ENCODE measurements around the gene COL6A5.
"Not testable (repeated sequence)": the region's sequence is repeated elsewhere in the genome, so short reads cannot be mapped to it uniquely, and the experiment has no call there.

Gene COL6A5, protein sequence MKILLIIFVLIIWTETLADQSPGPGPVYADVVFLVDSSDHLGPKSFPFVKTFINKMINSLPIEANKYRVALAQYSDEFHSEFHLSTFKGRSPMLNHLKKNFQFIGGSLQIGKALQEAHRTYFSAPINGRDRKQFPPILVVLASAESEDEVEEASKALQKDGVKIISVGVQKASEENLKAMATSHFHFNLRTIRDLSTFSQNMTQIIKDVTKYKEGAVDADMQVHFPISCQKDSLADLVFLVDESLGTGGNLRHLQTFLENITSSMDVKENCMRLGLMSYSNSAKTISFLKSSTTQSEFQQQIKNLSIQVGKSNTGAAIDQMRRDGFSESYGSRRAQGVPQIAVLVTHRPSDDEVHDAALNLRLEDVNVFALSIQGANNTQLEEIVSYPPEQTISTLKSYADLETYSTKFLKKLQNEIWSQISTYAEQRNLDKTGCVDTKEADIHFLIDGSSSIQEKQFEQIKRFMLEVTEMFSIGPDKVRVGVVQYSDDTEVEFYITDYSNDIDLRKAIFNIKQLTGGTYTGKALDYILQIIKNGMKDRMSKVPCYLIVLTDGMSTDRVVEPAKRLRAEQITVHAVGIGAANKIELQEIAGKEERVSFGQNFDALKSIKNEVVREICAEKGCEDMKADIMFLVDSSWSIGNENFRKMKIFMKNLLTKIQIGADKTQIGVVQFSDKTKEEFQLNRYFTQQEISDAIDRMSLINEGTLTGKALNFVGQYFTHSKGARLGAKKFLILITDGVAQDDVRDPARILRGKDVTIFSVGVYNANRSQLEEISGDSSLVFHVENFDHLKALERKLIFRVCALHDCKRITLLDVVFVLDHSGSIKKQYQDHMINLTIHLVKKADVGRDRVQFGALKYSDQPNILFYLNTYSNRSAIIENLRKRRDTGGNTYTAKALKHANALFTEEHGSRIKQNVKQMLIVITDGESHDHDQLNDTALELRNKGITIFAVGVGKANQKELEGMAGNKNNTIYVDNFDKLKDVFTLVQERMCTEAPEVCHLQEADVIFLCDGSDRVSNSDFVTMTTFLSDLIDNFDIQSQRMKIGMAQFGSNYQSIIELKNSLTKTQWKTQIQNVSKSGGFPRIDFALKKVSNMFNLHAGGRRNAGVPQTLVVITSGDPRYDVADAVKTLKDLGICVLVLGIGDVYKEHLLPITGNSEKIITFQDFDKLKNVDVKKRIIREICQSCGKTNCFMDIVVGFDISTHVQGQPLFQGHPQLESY (N-terminal part only)

GRCh38 chr3:130345487-130346079 lies at the start of gene COL6A5:
TSS of gene COL6A5 (plus strand) at chr3:130345672. CDS start at chr3:130373639, 27,967 bp downstream.
- DNase-seq (ENCODE audit: low read depth, low spot score) = no peak

DNA sequence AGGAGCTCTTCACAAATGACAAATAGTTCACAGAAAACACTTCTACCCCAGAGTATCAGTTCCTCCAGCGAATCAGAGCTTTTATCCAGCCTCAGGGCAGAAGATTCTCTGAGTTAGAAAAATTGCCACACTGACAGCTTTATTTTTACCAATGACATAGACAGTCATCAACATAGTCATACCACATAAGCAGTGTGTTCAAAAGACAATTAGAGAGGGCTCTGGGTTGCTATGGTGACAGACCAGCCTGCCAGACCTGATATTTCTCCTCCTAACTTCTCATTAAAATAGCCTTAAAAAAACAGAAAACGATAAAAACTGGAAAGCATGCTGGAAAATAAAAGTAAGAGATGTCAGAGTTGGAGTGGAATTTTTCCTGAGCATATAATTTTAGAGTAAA lies 45.9 kb upstream of the COL6A5 start:
- DNase-seq (ENCODE audit: low read depth, low spot score) = no peak

- DNase-seq (ENCODE audit: low read depth, low spot score) = no peak
Measured at GRCh38 chr3:130300888-130301287, 44.6 kb upstream of the COL6A5 start.

DNA sequence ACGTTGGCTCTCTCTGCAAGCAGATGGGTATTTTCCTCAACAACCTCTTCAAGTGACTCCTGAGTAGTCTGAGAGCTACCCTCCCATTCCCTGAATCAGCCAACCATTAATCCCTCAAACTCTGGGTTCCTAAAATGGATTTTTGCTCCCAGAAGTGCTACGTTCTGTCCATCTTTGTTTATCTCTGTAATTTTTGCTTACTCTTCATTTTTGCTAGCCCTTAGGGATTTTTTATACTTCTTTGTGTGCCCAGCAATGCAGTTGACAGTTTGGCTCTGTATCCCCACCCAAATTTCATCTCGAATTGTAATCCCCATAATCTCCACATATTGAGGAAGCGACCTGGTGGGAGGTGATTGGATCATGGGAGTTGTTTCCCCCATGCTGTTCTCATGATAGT lies 35.4 kb upstream of the COL6A5 start:
- no peak for DNase-seq (ENCODE audit: low read depth, low spot score)

GRCh38 chr3:130312374-130312773 lies 33.1 kb upstream of the COL6A5 start:
- DNase-seq (ENCODE audit: low read depth, low spot score) = no peak

- DNase-seq (ENCODE audit: low read depth, low spot score) = no peak
Measured at GRCh38 chr3:130316169-130316568, 29.3 kb upstream of the COL6A5 start.

DNA sequence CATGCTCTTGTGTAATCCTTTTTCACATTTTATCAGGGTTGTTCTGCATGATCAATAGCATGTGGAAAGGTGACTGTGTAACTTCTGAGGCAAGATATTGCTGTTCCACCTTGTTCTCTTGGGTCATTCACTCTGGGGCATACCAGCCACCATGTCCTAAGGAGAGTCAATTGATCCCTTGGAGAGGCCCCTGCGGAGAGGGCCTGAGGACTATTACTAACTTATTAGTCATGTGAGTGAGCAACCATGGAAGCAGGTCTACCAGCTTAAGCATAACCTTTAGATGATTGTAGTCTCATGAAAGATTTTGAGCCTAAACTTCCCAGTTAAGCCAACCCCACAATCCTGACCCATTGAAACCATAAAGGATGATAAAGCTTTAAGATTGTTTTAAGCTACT lies 22.0 kb upstream of the COL6A5 start:
- no peak for DNase-seq (ENCODE audit: low read depth, low spot score)

DNA sequence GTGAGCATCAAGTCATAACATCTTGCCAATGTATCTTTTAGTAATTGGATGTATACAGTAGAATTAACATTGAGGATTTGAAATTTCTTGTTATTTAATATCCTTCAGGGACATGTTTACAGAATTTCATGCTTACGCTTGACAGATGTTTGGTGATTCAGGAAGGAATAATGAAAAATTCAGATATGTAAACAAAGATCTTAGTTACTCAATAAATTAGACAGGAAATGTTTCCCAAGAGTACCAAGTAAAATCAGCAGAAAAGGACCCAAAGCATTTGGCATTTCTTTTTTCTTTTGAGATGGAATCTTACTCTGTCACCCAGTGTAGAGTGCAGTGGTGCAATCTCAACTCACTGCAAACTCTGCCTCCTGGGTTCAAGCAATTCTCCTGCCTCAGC lies 4.7 kb upstream of the COL6A5 start:
- no peak for DNase-seq (ENCODE audit: low read depth, low spot score)

- DNase-seq (ENCODE audit: low read depth, low spot score) = no peak
Measured at GRCh38 chr3:130341388-130341787, 4.1 kb upstream of the COL6A5 start.

GRCh38 chr3:130341882-130342281 lies 3.6 kb upstream of the COL6A5 start:
- no peak for DNase-seq (ENCODE audit: low read depth, low spot score)

GRCh38 chr3:130342821-130343661 lies 2.4 kb upstream of the COL6A5 start:
- no peak for DNase-seq (ENCODE audit: low read depth, low spot score)

DNA sequence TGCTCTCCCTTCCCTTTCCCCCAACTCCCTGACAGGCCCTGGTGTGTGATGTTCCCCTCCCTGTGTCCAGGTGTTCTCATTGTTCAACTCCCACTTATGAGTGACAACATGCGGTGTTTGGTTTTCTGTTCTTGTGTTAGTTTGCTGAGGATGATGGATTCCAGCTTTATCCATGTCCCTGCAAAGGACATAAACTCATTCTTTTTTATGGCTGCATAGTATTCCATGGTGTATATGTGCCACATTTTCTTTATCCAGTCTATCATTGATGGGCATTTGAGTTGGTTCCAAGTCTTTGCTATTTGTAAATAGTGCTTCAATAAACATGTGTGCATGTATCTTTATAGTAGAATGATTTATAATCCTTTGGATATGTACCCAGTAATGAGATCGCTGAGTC lies 2.8 kb downstream of the COL6A5 start:
- DNase-seq (ENCODE audit: low read depth, low spot score) = not testable (repeated sequence)

- DNase-seq (ENCODE audit: low read depth, low spot score) = no peak
Measured at GRCh38 chr3:130354430-130354829, 9.0 kb downstream of the COL6A5 start.

DNA sequence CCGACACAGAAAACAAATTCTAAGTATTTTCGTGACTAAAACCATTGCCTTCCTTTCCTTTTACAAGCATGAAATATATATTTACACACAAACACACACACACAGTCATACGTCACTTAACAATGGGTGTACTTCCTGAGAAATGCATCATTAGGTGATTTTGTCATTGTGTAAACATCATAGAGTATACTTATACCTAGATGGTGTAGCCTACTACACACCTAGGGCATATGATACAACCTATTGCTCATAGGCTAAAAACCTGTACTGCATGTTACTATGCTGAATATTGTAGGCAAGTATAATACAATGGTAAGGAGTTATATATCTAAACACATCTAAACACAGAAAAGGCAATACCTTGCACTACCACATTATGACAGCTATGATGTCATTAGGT lies 28.6 kb downstream of the COL6A5 start:
- DNase-seq (ENCODE audit: low read depth, low spot score) = no peak

DNA sequence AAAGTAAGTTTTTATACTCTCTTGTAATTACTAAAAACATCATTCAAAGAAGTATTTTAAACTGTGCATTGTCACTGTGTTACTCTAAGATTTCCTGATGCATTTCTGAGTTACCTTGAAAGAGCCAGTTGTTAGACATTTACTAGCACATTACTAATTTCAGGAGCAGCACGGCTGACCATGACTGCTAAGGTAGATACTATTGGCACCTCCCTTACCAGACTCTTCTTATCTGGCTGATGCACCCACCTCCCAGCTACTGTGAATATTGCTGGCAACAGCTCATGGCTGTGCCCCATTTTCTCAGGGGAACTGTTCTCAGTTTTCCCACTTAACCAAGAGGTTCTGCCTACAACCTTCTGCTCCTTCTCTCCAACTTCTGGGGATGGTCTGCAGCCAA lies 29.4 kb downstream of the COL6A5 start:
- DNase-seq (ENCODE audit: low read depth, low spot score) = no peak

GRCh38 chr3:130377960-130378676 lies 32.6 kb downstream of the COL6A5 start:
- no peak for DNase-seq (ENCODE audit: low read depth, low spot score)

GRCh38 chr3:130378677-130379191 lies 33.3 kb downstream of the COL6A5 start:
- no peak for DNase-seq (ENCODE audit: low read depth, low spot score)

DNA sequence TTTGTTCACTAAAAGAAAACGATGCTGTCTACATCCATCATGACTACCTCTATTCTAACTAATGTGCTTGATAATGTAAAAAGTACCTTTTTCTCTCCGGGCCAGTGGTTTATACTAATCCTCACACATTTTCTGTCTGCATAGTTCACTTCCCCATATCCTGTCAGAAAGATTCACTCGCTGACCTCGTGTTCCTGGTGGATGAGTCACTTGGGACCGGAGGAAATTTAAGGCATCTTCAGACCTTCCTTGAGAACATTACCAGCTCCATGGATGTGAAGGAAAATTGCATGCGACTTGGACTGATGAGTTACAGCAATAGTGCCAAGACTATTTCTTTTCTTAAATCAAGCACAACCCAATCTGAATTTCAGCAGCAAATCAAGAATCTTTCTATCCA lies 33.8 kb downstream of the COL6A5 start:
- no peak for DNase-seq (ENCODE audit: low read depth, low spot score)

- no peak for DNase-seq (ENCODE audit: low read depth, low spot score)
Measured at GRCh38 chr3:130380398-130380797, 34.9 kb downstream of the COL6A5 start.

GRCh38 chr3:130383424-130383823 lies 38.0 kb downstream of the COL6A5 start:
- no peak for DNase-seq (ENCODE audit: low read depth, low spot score)

All from iPS DF 19.7 (cell line).